Posterior cingulate gyrus (tissue), 11 donors: ENCODE results near the gene SLC9A3.
"Not testable (repeated sequence)": the region's sequence is repeated elsewhere in the genome, so short reads cannot be mapped to it uniquely, and the experiment has no call there.

ENCODE experiments used
- DNase-seq, 10 donors: peaks; one replicate each; pipeline versions ENCODE4 v3.0.0 to v3.0.0-alpha.2; 2020 to 2021; ENCODE audit warnings: mixed read lengths in 3 of 10
- intact Hi-C: fragments of 100-400 bp; cut with DNase I; formaldehyde crosslinking; loops from one replicate; pipeline ENCODE4 v1.15.1; 2023

The SLC9A3 gene

DNA sequence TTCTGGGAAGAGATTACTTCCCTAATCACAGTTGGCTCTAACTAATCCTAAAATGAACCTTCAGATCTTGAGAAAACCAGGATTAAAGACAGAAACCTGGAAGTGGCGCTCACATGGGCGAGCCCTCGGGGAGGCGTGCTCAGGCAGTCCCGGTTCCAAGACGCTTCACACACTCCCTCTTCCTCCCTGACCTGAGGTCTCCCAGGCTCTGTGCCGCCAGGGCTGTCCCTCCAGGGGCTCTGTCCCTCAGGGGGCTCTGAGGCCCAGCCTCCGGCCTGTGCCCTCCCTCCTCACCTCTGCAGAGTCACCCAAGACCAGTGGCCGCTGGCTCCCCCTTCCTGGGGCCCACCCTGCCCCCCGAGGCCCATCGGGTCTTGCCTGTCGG, 10.2 kb downstream of the SLC9A3 start:
- no peak for DNase-seq
- intact Hi-C loops: no loop called here

GRCh38 chr5:513216-514100, 10.8 kb downstream of the SLC9A3 start:
- DNase-seq: no peak

DNA sequence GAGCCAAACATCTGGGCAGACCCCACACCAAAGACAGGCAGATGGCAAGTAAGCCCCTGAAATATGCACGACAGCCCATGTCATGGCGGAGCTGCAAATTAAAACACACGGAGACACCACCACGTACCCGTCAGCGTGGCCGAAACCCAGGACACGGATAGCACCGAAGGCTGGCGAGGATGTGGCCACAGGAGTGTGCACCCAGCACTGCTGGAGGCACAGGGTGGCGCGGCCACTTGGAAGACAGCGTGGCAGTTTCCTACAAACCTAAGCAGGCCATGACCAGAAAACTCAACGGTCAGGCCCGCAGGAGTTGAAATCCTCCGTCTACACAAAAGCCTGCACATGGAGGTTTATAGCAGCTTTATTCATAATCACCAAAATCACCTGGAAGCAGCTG, 12.8 kb downstream of the SLC9A3 start:
- DNase-seq: no peak
- intact Hi-C loops: no loop called here

More at GRCh38 chr5:513216-514100, 10.8 kb downstream of the SLC9A3 start:
- intact Hi-C loops: no loop called here

DNA sequence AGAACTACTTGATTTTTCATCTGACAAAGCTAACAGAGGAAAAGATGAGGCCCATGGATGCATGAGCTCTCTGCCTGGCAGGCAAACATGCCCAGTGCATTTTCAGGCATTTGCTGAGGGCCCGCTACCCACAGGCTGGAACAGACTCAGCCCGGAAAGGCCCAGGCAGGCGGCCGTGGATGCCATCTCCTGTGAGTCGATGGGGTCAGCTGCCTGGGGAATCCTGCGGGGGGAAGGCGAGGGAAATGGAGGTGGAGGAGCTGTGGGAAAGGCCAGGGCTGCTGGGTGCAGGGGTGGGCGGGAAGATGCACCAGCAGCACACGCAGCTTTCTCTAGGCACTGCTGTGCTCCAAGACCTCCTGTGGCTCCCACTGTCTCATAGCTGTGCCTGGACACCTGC, 13.7 kb downstream of the SLC9A3 start:
- intact Hi-C loops: no loop called here
- DNase-seq: no peak

DNA sequence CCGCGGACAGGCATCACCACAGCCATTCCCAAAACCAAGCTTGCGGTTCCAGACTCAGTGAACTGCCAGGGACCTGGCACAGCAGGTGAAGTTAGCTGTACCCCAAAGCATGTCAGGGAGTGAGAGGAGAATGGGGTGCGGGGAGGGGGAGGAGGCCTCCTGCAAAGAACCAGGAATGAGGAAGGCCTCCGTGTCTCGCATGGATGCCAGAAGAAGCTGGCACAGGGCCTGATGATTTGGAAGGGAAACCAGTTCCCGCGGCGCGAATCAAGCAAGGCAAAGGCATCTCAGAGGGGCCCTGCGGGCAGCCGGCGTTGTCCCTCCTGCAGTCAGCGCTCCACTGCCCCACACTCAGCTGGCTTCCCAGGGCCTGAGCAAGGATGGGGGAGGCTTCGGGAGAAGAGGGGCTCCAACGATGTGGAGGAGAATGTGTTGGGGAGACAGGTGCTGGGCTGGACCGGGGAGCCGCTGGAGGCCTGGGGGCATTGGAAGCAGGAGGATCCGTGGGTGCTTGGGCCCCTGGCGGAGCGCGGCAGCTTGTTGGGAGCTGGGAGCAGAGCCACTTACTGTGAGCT, 14.6 kb downstream of the SLC9A3 start:
- intact Hi-C loops: no loop called here
- DNase-seq: no peak

DNA sequence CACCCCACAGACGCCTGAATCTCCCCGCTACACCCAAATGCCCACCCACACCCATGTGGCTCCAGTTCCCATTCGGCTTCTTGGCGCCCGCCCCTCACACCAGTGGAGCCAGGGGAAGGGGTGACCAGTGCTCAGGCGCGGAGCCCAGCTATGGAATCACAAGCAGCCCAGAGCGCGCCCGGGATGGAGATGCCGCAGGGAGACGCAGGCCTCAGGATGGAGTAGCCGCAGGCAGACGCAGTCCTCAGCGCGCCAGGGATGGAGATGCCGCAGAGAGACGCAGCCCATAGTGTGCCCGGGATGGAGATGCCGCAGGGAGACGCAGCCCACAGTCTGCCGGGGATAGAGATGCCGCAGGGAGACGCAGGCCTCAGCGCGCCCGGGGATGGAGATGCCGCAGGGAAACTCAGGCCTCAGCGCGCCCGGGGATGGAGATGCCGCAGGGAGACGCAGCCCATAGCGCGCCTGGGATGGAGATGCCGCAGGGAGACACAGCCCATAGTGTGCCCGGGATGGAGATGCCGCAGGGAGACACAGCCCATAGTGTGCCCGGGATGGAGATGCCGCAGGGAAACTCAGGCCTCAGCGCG, 16.2 kb downstream of the SLC9A3 start:
- intact Hi-C loops, DNase-seq: not testable (repeated sequence)

- intact Hi-C loops: no loop called here
- DNase-seq: no peak
These were observed 18.2 kb downstream of the SLC9A3 start for GRCh38 chr5:505951-506525.

GRCh38 chr5:504326-505154, 19.7 kb downstream of the SLC9A3 start:
- intact Hi-C loops: no loop called here
- DNase-seq: no peak

GRCh38 chr5:502325-503079, 21.7 kb downstream of the SLC9A3 start:
- intact Hi-C loops: no loop called here
- DNase-seq: no peak

- intact Hi-C loops: no loop called here
- DNase-seq: no peak
These were observed 22.4 kb downstream of the SLC9A3 start for GRCh38 chr5:501831-502184.

- intact Hi-C loops: no loop called here
- DNase-seq: no peak
These were observed 23.0 kb downstream of the SLC9A3 start for GRCh38 chr5:501105-501830.

DNA sequence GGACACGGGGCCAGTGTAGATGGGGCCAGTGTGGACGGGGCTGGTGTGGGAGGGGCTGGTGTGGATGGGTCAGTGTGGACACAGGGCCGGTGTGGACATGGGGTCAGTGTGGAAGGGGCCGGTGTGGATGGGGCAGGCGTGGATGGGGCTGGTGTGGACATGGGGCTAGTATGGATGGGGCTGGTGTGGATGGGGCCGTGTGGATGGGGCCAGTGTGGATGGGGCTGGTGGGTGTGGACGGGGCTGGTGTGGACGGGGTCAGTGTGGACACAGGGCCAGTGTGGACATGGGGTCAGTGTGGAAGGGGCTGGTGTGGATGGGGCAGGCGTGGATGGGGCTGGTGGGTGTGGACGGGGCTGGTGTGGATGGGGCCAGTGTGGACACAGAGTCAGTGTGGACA, 23.8 kb downstream of the SLC9A3 start:
- DNase-seq: no peak
- intact Hi-C loops: no loop called here

DNA sequence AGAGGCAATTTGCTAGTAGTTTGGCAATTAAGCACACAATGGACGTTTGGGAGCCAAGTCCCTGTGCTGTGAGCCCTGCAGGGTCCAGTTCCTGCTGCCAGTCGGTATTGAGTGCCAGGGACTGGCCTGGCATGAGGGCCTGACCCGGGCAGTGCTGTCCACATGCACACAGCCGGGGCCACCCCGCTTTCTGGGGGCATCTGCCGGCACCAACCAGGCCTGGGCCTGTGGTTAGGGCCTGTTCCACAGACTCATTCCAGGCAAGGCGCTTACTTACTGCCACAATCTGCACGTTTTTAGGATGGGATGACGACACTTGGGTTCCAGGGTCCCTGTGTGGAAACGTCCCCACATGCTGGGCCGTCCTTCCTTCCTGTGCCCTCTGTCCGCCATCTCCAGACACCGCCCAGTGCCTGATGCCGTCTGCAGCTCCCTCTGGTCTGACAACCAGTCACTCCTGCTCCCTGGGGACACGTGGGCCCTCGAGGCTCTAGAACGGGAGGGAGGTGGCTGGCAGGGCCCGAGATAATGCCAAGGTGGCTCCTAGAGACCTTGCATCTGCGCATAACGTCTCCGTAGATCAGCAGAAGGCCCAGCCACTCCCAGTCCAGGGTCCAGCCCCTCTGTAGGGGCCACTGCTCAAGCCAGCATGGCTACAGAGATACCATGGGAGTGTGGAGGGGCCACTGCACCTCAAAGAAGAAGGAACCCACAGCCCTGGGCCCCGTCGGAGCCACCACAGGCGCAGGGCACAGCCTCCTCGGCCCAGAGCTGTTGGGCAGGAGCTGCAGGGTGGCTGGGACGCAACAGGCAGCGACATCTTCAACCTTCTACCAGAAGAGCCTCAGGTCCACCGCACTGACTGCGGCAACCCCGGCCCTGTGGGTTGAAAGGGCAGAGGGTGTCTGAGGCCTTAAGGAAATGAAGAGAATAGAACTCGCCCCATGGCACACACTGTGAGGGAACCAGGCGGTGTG, 24.7 kb downstream of the SLC9A3 start:
- DNase-seq: no peak
- intact Hi-C loops: loop anchor here (10.0 kb wide), 1 partner anchor 85 kb away; no protein-coding TSS in a partner anchor

GRCh38 chr5:497871-498509, 26.3 kb downstream of the SLC9A3 start:
- no peak for DNase-seq
- intact Hi-C loops: loop anchor here (10.0 kb wide), 1 partner anchor 87 kb away; no protein-coding TSS in a partner anchor

- DNase-seq: no peak
These were observed 27.1 kb downstream of the SLC9A3 start for GRCh38 chr5:497090-497700.

GRCh38 chr5:496028-496427, 28.2 kb downstream of the SLC9A3 start:
- no peak for DNase-seq
- intact Hi-C loops: loop anchor here (10.0 kb wide), 1 partner anchor 89 kb away; no protein-coding TSS in a partner anchor

More at GRCh38 chr5:497090-497700, 27.1 kb downstream of the SLC9A3 start:
- intact Hi-C loops: loop anchor here (10.0 kb wide), 1 partner anchor 88 kb away; no protein-coding TSS in a partner anchor
